Muscle of back (tissue), 11 donors: ENCODE data around the gene PLEKHH1. TPM values are rescaled to one million over a fixed set of nuclear protein-coding genes. Genes with fewer than 3 reads are reported as not detected.
"Not testable (repeated sequence)": the region's sequence is repeated elsewhere in the genome, so short reads cannot be mapped to it uniquely, and the experiment has no call there.

Source experiments
- DNase-seq, 3 donors: peaks; one replicate each; pipeline versions ENCODE4 v3.0.0 to v3.0.0-alpha.2; 2013
- polyA plus RNA-seq, 10 donors: library from polyadenylated mRNA; unstranded; fragments of 120-200 nt; gene quantifications; one replicate each; pipeline ENCODE4 v1.2.1, GENCODE V29; 2013; ENCODE audit not compliant: insufficient read length in 10 of 10

Gene PLEKHH1
- polyA plus RNA-seq, 10 donors, result 1.0 to 3.2 (median 1.7) TPM

GRCh38 chr14:67622675-67623074 lies 89.6 kb downstream of the PLEKHH1 start:
- DNase-seq, result peak in 2 of 3 donors; percentile 62 to 70

DNA sequence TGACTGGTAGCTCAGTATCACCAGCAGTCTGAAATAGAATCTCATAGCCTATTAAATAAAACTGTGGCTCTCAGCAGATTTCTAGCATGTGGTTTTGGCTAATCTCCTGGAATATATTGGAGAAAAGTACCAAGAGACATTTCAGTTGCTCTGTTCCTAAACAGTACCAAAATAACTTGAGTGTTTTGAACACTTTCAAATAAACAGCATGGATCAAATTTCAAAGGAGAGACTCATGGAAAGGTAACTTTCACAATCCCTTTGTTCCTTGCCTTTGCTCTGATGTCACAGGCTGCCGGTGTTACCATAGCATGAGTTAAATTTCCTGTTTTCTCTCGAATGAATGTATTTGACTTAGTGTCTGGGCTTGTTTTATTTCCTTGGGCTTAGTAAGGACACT lies 90.0 kb downstream of the PLEKHH1 start:
- DNase-seq, result peak in 1 of 3 donors; percentile 43

DNA sequence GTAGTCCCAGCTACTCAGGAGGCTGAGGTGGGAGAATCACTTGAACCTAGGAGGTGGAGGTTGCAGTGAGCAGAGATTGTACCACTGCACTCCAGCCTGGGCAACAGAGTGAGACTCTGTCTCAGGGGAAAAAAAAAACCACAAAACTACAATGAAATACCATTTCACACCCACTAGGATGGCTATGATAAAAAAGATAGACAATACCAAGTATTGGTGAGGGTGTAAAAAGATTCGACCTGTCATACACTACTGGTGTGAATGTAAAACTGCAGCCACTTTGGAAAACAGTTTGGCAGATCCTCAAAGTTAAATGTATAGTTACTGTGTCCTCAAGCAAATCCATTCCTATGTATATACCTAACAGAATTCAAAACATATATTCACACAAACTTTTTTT lies 93.0 kb downstream of the PLEKHH1 start:
- not testable (repeated sequence) for DNase-seq

- no peak for DNase-seq
These were observed 94.4 kb downstream of the PLEKHH1 start for GRCh38 chr14:67627519-67627918.

GRCh38 chr14:67630186-67630585 lies 97.1 kb downstream of the PLEKHH1 start:
- no peak for DNase-seq

DNA sequence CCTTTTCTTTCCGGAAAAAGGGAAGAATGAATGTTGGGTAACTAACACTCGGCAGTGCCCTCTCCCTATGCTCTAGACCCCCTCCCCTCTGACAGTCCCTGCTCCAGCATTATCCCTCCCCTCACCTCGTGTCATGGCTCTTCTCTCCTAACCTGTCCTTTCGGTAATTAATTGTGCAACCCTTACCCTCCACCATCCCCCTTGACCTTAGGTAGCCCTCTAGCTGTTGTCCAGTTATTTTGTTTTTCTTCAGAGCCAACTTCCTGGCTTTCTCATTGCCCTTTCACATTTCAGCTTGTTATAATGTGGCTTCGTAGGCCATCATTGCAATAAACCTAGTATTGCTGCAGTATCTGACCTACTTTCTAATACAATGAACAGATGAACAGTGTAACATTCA lies 97.8 kb downstream of the PLEKHH1 start:
- no peak for DNase-seq

- no peak for DNase-seq
These were observed 100.5 kb downstream of the PLEKHH1 start for GRCh38 chr14:67633451-67634147.

DNA sequence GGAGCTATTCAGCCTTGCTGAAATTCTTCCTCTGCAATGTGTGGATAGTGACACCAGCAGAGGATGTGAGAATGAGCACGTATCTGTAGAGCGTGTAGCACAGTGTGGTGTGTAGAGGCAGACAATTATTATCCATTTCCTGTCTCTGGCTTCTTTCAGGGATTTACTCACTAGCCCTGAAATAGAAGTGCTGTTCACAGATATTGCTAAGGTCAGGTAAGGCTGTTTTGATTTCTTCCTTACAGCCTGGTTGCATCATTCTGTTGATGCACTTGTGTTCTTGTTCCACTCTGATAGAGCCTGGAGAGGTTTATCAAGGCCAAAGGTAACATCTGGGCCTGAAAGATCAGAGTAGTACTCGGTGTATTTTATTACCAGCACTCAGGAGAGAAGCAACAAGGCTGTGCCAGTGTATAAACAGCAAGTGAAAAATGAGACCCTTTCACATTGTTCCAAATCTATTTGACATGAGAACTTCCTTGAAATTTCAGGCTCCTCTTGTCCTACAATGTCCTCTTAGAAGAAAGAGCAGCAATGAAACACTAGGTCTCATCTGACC lies 103.3 kb downstream of the PLEKHH1 start:
- DNase-seq, result no peak

DNA sequence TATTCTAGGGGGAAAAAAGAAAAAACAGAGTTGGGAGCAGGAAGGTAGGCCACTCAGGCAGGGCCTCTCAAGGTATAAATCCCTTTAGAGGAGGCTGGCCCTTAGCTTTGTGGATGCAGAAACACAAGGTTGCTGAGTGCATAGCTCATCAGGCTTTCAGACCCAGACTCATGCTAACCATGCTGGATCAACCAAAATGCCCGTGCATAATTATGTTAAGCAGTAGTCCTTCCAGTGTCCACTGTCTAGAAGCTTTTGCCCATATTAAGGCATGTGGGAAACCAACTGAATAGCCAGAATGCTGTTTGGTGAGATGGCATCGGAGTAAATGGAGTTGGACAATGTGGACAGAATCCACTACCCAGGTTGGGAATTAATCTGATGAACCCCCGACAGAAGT lies 105.6 kb downstream of the PLEKHH1 start:
- no peak for DNase-seq

Other genes with a start within 250 kb of the PLEKHH1 start
- 10 to 100 TPM; 67.4 to 83.7 (median 74.6) TPM for gene ATP6V1D, start 173.5 kb upstream of the PLEKHH1 start, polyA plus RNA-seq
- gene EIF2S1, start 173.0 kb upstream of the PLEKHH1 start, polyA plus RNA-seq, result 100 to 1,000 TPM in 1 of 10 donors, 10 to 100 TPM in 9; 78.2 to 100 (median 90.7) TPM
- 1 to 10 TPM in 5 of 10 donors, under 1 TPM in 3, not detected in 2; 0.52 to 4.6 (median 1.2) TPM for gene PLEK2, start 121.1 kb upstream of the PLEKHH1 start, polyA plus RNA-seq
- 1 to 10 TPM in 1 of 10 donors, under 1 TPM in 9; 0.17 to 1.3 (median 0.47) TPM for gene TMEM229B, start 44.6 kb upstream of the PLEKHH1 start, polyA plus RNA-seq
- gene PIGH, start 67.0 kb downstream of the PLEKHH1 start, polyA plus RNA-seq, result 10 to 100 TPM; 11.7 to 18.1 (median 14.8) TPM
- gene ARG2, start 86.6 kb downstream of the PLEKHH1 start, polyA plus RNA-seq, result 1 to 10 TPM; 1.0 to 2.8 (median 2.0) TPM
- gene VTI1B, start 141.3 kb downstream of the PLEKHH1 start, polyA plus RNA-seq, result 10 to 100 TPM; 75.6 to 95.5 (median 82.8) TPM
- 10 to 100 TPM; 38.2 to 51.0 (median 45.1) TPM for gene RDH11, start 162.5 kb downstream of the PLEKHH1 start, polyA plus RNA-seq
- gene RDH12, start 168.6 kb downstream of the PLEKHH1 start, polyA plus RNA-seq, result 1 to 10 TPM in 1 of 10 donors, under 1 TPM in 9; 0.31 to 1.5 (median 0.57) TPM